Epithelial cell of esophagus (primary cell): ENCODE results near the gene ZCWPW1.

Experiments used
- DNase-seq: peaks from one replicate; pipeline ENCODE4 v3.0.0; 2010; ENCODE audit warnings: low read depth
- H3K4me3 ChIP-seq: 2 replicates; pipeline ENCODE4 v1.5.1; 2011; ENCODE audit warnings: mild to moderate bottlenecking, low read length, control low read depth
- CTCF ChIP-seq: IDR thresholded peaks from 2 replicates; pipeline ENCODE4 v1.5.1; 2011; ENCODE audit warnings: low read depth, mild to moderate bottlenecking, low read length, control low read depth, inconsistent platforms; ENCODE audit not compliant: insufficient read depth; ENCODE audit errors: missing control alignments

ZCWPW1 gene

GRCh38 chr7:100372256-100372655, 56.2 kb downstream of the ZCWPW1 start:
- no peak overlapping the region for H3K4me3 ChIP-seq
- TF ChIP-seq CTCF = no peak
- peak; percentile 66 for DNase-seq

- TF ChIP-seq CTCF = no peak
- no peak overlapping the region for H3K4me3 ChIP-seq
- no peak for DNase-seq
Observed at GRCh38 chr7:100371561-100372171, 56.8 kb downstream of the ZCWPW1 start.

GRCh38 chr7:100370746-100371145, 57.8 kb downstream of the ZCWPW1 start:
- no peak for TF ChIP-seq CTCF
- no peak for DNase-seq

GRCh38 chr7:100370303-100370702, 58.2 kb downstream of the ZCWPW1 start:
- no peak overlapping the region for H3K4me3 ChIP-seq
- DNase-seq = no peak
- TF ChIP-seq CTCF = no peak

More at GRCh38 chr7:100370746-100371145, 57.8 kb downstream of the ZCWPW1 start:
- H3K4me3 ChIP-seq = no peak overlapping the region

GRCh38 chr7:100369105-100369504, 59.4 kb downstream of the ZCWPW1 start:
- no peak overlapping the region for H3K4me3 ChIP-seq
- DNase-seq = no peak
- no peak for TF ChIP-seq CTCF

GRCh38 chr7:100367676-100368613, 60.6 kb downstream of the ZCWPW1 start:
- no peak for TF ChIP-seq CTCF
- no peak for DNase-seq
- no peak overlapping the region for H3K4me3 ChIP-seq
